OCI-LY7 (cell line): ENCODE measurements around the gene BAHCC1.

ENCODE experiments used
- CTCF ChIP-seq: fragments of 200-600 bp; sonication (generic); conservative IDR thresholded peaks from 2 replicates; pipeline ENCODE4 v1.5.1; 2014; ENCODE audit warnings: mild to moderate bottlenecking, antibody characterized with exemption, low read length, moderate library complexity, mixed read lengths
- EZH2phosphoT487 ChIP-seq: fragments of 200-600 bp; sonication (generic); IDR thresholded peaks from 2 replicates; pipeline ENCODE4 v1.6.1; 2018; ENCODE audit warnings: low read depth, borderline replicate concordance, mild to moderate bottlenecking, mixed run types, antibody characterized with exemption, low read length, moderate library complexity, mixed read lengths

- TF ChIP-seq EZH2phosphoT487 (no peak), CTCF (no peak)
Observed at GRCh38 chr17:81408049-81408448, 12.8 kb downstream of the BAHCC1 start.
